Measurements from ENCODE around the gene CPSF4L. TPM values are rescaled to one million over a fixed set of nuclear protein-coding genes. Genes with fewer than 3 reads are reported as not detected.

CPSF4L gene
- total and polyA plus RNA-seq, 2 donors (not counting 3 experiments of a cell fraction or from before 2014, with no cell fraction given): not detected

DNA sequence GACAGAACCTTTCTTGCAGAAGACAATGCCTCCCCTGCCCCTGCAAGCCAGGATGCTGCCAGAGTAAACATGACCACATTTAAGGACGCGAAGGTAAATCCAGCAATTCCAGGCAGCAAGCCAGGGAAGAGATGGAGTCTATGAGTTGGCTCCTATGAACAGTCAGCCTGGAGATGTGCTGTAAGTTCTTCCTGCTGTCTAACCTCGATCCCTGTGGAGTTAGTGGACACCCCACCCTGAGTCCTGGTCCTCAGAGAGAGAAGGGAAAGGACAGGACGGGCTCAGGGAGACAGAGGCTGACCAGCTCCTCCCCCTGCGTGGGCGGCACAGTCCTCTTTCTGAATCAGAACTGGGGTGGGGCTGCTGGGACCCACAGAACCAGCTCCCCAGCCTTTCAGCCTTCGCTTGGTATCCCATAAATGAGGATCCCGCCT lies 25.2 kb upstream of the CPSF4L start:
- Histone ChIP-seq H3K4me2 (ENCODE audit: insufficient read depth, low read length) (no peak overlapping the region), H3K4me1 (ENCODE audit: control insufficient read depth, extremely low read depth, insufficient read depth, low read length) (peaks cover 17% of the 10 kb centered on the region), H3K9me3 (replicated peaks; ENCODE audit: control insufficient read depth, insufficient read depth, low read length) (no peaks in the 10 kb centered on the region), H4K20me1 (replicated peaks; ENCODE audit: control insufficient read depth, extremely low read depth, insufficient read depth, low read length) (no peaks in the 10 kb centered on the region), H3K27ac (ENCODE audit: insufficient read depth, low read depth, low read length) (no peak overlapping the region), H3K4me3 (replicated peaks in 1 of 3; ENCODE audit: insufficient read depth in 1 of 3, low read depth in 1 of 3, low read length in 3 of 3) (no peak overlapping the region), H3K27me3 (ENCODE audit: control insufficient read depth in 2 of 2, insufficient read depth in 2 of 2, low read length in 2 of 2) (no peaks in the 10 kb centered on the region), H3K9me1 (replicated peaks; ENCODE audit: control insufficient read depth, extremely low read depth, insufficient read depth, low read length) (no peaks in the 10 kb centered on the region), H2AFZ (ENCODE audit: low read depth, low read length) (no peak overlapping the region), H3K9ac (replicated peaks; ENCODE audit: extremely low read depth, insufficient read depth, low read length) (no peak overlapping the region), H3K79me2 (ENCODE audit: control insufficient read depth, insufficient read depth, low read length) (peaks cover 30% of the 10 kb centered on the region), H3K36me3 (ENCODE audit: control insufficient read depth in 2 of 2, extremely low read depth in 1 of 2, insufficient read depth in 2 of 2, low read length in 2 of 2) (peaks cover 0 to 8% of the 10 kb centered on the region in 2 experiments)
- POLR2A ChIA-PET: no interaction called here
- dilution Hi-C loops (cut with MboI; ENCODE audit: extremely low pct_ligation_motif_present, low sequenced_read_pairs) (no loop called here), intact Hi-C loops (cut with micrococcal nuclease) (no loop called here)
- CTCF ChIA-PET: no interaction called here
- no peak for DNase-seq (ENCODE audit: low read depth, low spot score)
- BruUV-seq (replicated peaks): no TSS peak
- no peak for TF ChIP-seq GATA2 (IDR thresholded peaks at IDR 0.05; ENCODE audit: insufficient read depth, insufficient read length, low read depth, low read length)
- TF ChIP-seq, protein P1, sequence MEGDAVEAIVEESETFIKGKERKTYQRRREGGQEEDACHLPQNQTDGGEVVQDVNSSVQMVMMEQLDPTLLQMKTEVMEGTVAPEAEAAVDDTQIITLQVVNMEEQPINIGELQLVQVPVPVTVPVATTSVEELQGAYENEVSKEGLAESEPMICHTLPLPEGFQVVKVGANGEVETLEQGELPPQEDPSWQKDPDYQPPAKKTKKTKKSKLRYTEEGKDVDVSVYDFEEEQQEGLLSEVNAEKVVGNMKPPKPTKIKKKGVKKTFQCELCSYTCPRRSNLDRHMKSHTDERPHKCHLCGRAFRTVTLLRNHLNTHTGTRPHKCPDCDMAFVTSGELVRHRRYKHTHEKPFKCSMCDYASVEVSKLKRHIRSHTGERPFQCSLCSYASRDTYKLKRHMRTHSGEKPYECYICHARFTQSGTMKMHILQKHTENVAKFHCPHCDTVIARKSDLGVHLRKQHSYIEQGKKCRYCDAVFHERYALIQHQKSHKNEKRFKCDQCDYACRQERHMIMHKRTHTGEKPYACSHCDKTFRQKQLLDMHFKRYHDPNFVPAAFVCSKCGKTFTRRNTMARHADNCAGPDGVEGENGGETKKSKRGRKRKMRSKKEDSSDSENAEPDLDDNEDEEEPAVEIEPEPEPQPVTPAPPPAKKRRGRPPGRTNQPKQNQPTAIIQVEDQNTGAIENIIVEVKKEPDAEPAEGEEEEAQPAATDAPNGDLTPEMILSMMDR (IDR thresholded peaks at IDR 0.05; ENCODE audit: extremely low read depth in 1 of 2, insufficient read depth in 1 of 2, low read depth in 1 of 2, low read length in 2 of 2): no peak
- no peak for TF ChIP-seq POLR2AphosphoS5 (IDR thresholded peaks at IDR 0.05; ENCODE audit: insufficient read depth, low read depth, low read length)
- no peak for TF ChIP-seq EZH2 (IDR thresholded peaks at IDR 0.05; ENCODE audit: borderline replicate concordance, low read depth, low read length, severe bottlenecking)
- TF ChIP-seq, protein P2, sequence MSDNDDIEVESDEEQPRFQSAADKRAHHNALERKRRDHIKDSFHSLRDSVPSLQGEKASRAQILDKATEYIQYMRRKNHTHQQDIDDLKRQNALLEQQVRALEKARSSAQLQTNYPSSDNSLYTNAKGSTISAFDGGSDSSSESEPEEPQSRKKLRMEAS (IDR thresholded peaks at IDR 0.05; ENCODE audit: insufficient read depth, insufficient read length): no peak
- TF ChIP-seq JUN (IDR thresholded peaks at IDR 0.05; ENCODE audit: borderline replicate concordance, insufficient read depth, insufficient read length, low read depth): no peak
- no peak for TF ChIP-seq FOS (IDR thresholded peaks at IDR 0.05; ENCODE audit: borderline replicate concordance, insufficient read depth, low read length)
- TF ChIP-seq POLR2A (IDR thresholded peaks at IDR 0.05; ENCODE audit: low read depth, low read length): no peak
- no peak for TF ChIP-seq MYC (IDR thresholded peaks at IDR 0.05; ENCODE audit: low read depth, low read length)
- FAIRE-seq: no peak

All from endothelial cell of umbilical vein (primary cell).